Astrocyte of the hippocampus (primary cell): ENCODE data around the gene TAF1B.

ENCODE experiments used
- DNase-seq: peaks from one replicate; pipeline ENCODE4 v3.0.0; 2011; ENCODE audit warnings: low read depth, low spot score

TAF1B gene

DNA sequence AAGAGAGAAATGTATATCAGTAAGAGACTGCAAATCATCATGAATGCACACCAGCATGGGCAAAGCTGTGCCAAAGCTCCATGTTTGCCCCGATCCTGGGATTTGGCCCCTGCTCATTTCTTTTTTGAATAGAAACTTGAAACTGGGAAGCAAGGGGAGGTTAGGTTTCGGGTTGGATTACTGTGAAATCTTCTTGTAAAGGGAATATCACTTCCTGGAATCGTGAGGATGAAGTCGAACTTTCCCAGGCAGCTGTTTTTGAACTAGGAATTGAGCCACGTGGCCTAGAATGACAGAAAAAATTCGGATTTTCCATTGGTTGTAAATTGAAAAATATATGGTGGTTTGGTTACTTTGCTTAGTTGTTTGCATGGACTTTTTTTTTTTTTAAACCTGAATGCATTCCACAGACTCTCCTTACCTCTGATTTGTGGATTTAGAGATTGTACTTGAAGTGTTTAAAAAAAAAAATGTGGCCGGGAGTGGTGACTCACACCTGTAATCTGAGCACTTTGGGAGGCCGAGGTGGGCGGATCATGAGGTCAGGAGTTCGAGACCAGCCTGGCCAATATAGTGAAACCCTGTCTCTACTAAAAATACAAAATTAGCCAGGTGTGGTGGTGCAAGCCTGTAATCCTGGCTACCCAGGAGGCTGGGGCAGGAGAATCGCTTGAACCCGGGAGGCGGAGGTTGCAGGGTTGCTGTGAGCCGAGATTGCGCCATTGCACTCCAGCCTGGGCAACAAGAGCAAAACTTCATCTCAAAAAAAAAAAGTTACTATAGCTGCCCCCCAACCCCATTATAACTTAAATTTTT lies 140.3 kb downstream of the TAF1B start:
- DNase-seq: no peak
